Spleen (tissue), 11 donors: Measurements from ENCODE around the gene CDS2. TPM values are rescaled to one million over a fixed set of nuclear protein-coding genes. Genes with fewer than 3 reads are reported as not detected.

Experiments
- DNase-seq: peaks from one replicate; pipeline ENCODE4 v3.0.0-alpha.2; 2020
- H3K27ac ChIP-seq, 8 donors: fragments of 200-600 bp; sonication (generic) in 7 of 8; 1 replicate in 4 of 8; 2 replicates in 4 of 8; pipeline versions ENCODE4 v1.5.0 to v1.8.0; 2016 to 2021; ENCODE audit warnings: inconsistent platforms in 4 of 8, mild to moderate bottlenecking in 4 of 8, moderate library complexity in 1 of 8
- H3K27me3 ChIP-seq, 7 donors: fragments of 200-600 bp; sonication (generic) in 6 of 7; replicated peaks in 1 of 7; 1 replicate in 4 of 7; 2 replicates in 3 of 7; pipeline versions ENCODE4 v1.5.0 to v1.8.0; 2016 to 2021; ENCODE audit warnings: inconsistent platforms in 3 of 7, mild to moderate bottlenecking in 1 of 7
- H3K36me3 ChIP-seq, 6 donors: fragments of 200-600 bp; sonication (generic) in 5 of 6; 1 replicate in 4 of 6; 2 replicates in 2 of 6; pipeline versions ENCODE4 v1.5.0 to v1.8.0; 2016 to 2021; ENCODE audit warnings: inconsistent platforms in 2 of 6
- H3K4me1 ChIP-seq, 6 donors: fragments of 200-600 bp; sonication (generic) in 5 of 6; 1 replicate in 3 of 6; 2 replicates in 3 of 6; pipeline versions ENCODE4 v1.5.0 to v1.8.0; 2016 to 2021; ENCODE audit warnings: inconsistent platforms in 3 of 6
- H3K4me3 ChIP-seq, 8 donors: fragments of 200-600 bp; sonication (generic) in 7 of 8; 1 replicate in 4 of 8; 2 replicates in 4 of 8; pipeline versions ENCODE4 v1.5.0 to v1.8.0; 2016 to 2021; ENCODE audit warnings: inconsistent platforms in 4 of 8, mild to moderate bottlenecking in 4 of 8, moderate library complexity in 2 of 8
- H3K9me3 ChIP-seq, 8 donors: fragments of 200-600 bp; sonication (generic) in 7 of 8; 1 replicate in 4 of 8; 2 replicates in 4 of 8; pipeline versions ENCODE4 v1.5.0 to v1.8.0; 2016 to 2021; ENCODE audit warnings: inconsistent platforms in 4 of 8
- POLR2A ChIP-seq, 3 donors: fragments of 450-650 bp; IDR thresholded peaks; one replicate each; pipeline ENCODE4 v1.5.1; 2017; ENCODE audit warnings: antibody characterized with exemption in 3 of 3, mild to moderate bottlenecking in 1 of 3
- POLR2AphosphoS5 ChIP-seq, 3 donors: sonication (generic); formaldehyde crosslinking; IDR thresholded peaks; one replicate each; pipeline ENCODE4 v1.5.1; 2017; ENCODE audit warnings: antibody characterized with exemption in 3 of 3
- WGBS, 5 donors: extraction: QIAGEN DNeasy Blood & Tissue Kit in 3 of 5; methylation state at CpG; one replicate each; pipeline versions ENCODE4 v1.1.5 to v1.1.7; 2013 to 2018; 5-methylcytosine and 5-hydroxymethylcytosine counted together
- intact Hi-C: fragments of 100-400 bp; cut with DNase I; formaldehyde crosslinking; loops from one replicate; pipeline ENCODE4 v1.15.0; 2023; ENCODE audit warnings: low total_unique reads
- polyA plus RNA-seq, 3 donors: library from polyadenylated mRNA; stranded (reverse); fragments of 200-250 nt; gene quantifications; one replicate each; pipeline ENCODE4 v1.2.1, GENCODE V29; 2013
- total RNA-seq, 7 donors: library from RNA; depleted of rRNA in 3 of 7; stranded (reverse); fragments of >200 nt in 3 of 7; fragmentation: NEBNext Ultra II Directional in 4 of 7; extraction: Animal tissue kit (Norgen Biotek cat#: 25700) in 4 of 7; gene quantifications; one replicate each; pipeline versions ENCODE4 v1.1.0 to v1.2.1, GENCODE V29; 2016 to 2021
- TF ChIP-seq, protein P1 (sequence below), 11 experiments: fragments of 200-600 bp in 7 of 11; fragments of 450-650 bp in 4 of 11; sonication (generic) in 4 of 11; IDR thresholded peaks in 8 of 11; conservative IDR thresholded peaks in 3 of 11; 1 replicate in 7 of 11; 2 replicates in 4 of 11; pipeline versions ENCODE4 v1.4.0 to v1.8.0; 2016 to 2021; ENCODE audit warnings: antibody characterized with exemption in 11 of 11, inconsistent platforms in 4 of 11, mild to moderate bottlenecking in 1 of 11
- donor health status: healthy with polysubstance abuse.
- donor health status: DM: no; HTN: no; CAD: no; lungs with moderate emphysema.
- donor health status: DM: no; HTN: no; CAD: no.
- donor health status: Bipolar disorder and iron deficiency.
- donor health status: healthy.
- donor health status: DM: no; HTN: no; CAD: no.
- donor health status: DM: yes; HTN: yes; CAD: no.

CDS2 gene
- total and polyA plus RNA-seq, 10 donors: 6.9 to 61.8 (median 41.9) TPM

DNA sequence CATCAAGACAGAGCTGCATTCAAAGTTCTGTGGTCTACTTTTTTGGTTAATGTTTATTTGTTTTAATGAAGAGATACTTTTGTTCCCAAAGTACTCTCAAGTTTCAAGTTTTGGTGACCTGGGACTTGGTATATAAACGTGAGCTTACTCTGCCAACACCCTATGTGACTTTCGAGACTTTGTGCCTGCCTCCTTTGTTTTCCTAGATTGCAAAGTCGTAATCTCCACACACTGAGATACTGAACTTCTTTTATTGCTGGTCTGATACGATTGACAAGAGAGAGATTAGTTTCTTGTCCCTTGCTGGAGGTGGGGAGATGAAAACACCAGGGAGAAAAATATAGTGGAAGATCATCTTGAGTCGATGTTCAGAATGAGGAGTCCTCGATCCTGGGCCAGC, 34.9 kb upstream of the CDS2 start:
- no peak for DNase-seq
- peaks cover 0 to 47% (median 21%) of the 10 kb centered on the region in 6 donors for H3K4me1 ChIP-seq
- no peaks in the 10 kb centered on the region for H3K9me3 ChIP-seq
- no peak overlapping the region for H3K27ac ChIP-seq
- no peak overlapping the region for H3K4me3 ChIP-seq
- H3K36me3 ChIP-seq: peaks cover 0 to 22% (median 9%) of the 10 kb centered on the region in 6 donors
- intact Hi-C loops: no loop called here
- WGBS, 5 donors: 91 to 95% (median 94%) methylated on average over 6 of the region's 6 CpGs
- TF ChIP-seq, protein P1, sequence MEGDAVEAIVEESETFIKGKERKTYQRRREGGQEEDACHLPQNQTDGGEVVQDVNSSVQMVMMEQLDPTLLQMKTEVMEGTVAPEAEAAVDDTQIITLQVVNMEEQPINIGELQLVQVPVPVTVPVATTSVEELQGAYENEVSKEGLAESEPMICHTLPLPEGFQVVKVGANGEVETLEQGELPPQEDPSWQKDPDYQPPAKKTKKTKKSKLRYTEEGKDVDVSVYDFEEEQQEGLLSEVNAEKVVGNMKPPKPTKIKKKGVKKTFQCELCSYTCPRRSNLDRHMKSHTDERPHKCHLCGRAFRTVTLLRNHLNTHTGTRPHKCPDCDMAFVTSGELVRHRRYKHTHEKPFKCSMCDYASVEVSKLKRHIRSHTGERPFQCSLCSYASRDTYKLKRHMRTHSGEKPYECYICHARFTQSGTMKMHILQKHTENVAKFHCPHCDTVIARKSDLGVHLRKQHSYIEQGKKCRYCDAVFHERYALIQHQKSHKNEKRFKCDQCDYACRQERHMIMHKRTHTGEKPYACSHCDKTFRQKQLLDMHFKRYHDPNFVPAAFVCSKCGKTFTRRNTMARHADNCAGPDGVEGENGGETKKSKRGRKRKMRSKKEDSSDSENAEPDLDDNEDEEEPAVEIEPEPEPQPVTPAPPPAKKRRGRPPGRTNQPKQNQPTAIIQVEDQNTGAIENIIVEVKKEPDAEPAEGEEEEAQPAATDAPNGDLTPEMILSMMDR (IDR thresholded peaks at IDR 0.05 in 8 of 11, conservative IDR thresholded peaks at IDR 0.05 in 3 of 11): no peak
- no peak for TF ChIP-seq POLR2A (IDR thresholded peaks at IDR 0.05)
- no peak for TF ChIP-seq POLR2AphosphoS5 (IDR thresholded peaks at IDR 0.05)
- H3K27me3 ChIP-seq: no peaks in the 10 kb centered on the region

DNA sequence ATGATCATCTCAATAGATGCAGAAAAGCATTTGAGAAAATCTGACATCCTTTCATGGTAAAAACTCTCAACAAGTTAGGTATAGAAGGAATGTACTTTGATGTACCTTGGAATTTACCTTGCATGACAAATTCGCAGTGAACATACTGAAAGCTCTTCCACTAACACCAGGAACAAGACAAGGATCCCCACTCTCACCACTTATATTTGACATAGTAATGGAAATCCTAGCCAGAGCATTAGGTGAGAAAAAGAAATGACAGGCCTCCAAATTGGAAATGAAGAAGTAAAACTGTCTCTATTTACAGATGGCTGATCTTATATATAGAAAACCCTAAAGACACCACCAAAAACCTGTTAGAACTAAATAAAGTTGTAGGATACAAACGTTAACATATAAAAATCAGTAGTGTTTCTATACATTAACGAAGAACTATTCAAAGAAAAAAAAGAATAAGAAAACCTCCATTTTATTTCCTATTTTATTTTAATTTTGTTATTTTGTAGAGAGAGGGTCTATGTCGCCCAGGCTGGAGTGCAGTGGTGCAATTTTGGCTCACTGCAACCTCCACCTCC, 34.0 kb upstream of the CDS2 start:
- WGBS, 5 donors: 55 to 90% (median 77%) methylated on average over 4 of the region's 4 CpGs
- Histone ChIP-seq H3K27me3 (no peaks in the 10 kb centered on the region), H3K4me3 (no peak overlapping the region), H3K4me1 (peaks cover 0 to 47% (median 21%) of the 10 kb centered on the region in 6 donors), H3K36me3 (peaks cover 0 to 32% (median 10%) of the 10 kb centered on the region in 6 donors), H3K9me3 (no peaks in the 10 kb centered on the region), H3K27ac (no peak overlapping the region)
- intact Hi-C loops: no loop called here
- no peak for DNase-seq
- TF ChIP-seq, protein P1 (IDR thresholded peaks at IDR 0.05 in 8 of 11, conservative IDR thresholded peaks at IDR 0.05 in 3 of 11): no peak
- TF ChIP-seq POLR2AphosphoS5 (IDR thresholded peaks at IDR 0.05): no peak
- no peak for TF ChIP-seq POLR2A (IDR thresholded peaks at IDR 0.05)

DNA sequence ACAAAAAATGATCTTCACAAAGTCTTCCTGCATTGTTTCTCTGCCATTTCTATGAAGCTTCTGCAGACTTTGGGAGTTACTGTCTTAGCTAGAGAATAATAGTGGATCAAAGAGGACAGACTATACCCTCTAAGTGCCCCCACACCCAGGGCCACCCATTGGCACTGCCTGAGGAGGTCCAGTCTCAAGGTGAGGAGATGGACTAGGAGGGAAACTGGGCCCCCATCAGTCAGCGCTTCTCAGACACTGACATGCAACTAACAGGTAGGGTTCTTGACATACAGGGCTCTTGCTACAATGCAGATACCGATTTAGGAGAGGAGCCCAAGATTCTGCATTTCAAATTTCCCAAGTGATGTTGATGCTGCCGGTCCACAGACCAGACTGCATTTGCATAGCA, 31.4 kb upstream of the CDS2 start:
- peaks cover 0 to 58% (median 24%) of the 10 kb centered on the region in 6 donors for H3K36me3 ChIP-seq
- intact Hi-C loops: loop anchor here (5.0 kb wide), 1 partner anchor 138 kb away; no protein-coding TSS in a partner anchor
- peaks cover 0 to 33% (median 9%) of the 10 kb centered on the region in 6 donors for H3K4me1 ChIP-seq
- TF ChIP-seq POLR2AphosphoS5 (IDR thresholded peaks at IDR 0.05) (no peak), POLR2A (IDR thresholded peaks at IDR 0.05) (no peak)
- TF ChIP-seq, protein P1 (IDR thresholded peaks at IDR 0.05 in 8 of 11, conservative IDR thresholded peaks at IDR 0.05 in 3 of 11): no peak
- no peaks in the 10 kb centered on the region for H3K27me3 ChIP-seq
- no peak overlapping the region for H3K4me3 ChIP-seq
- DNase-seq: no peak
- no peak overlapping the region for H3K27ac ChIP-seq
- WGBS, 5 donors: 91 to 96% (median 94%) methylated on average over 3 of the region's 3 CpGs
- no peaks in the 10 kb centered on the region for H3K9me3 ChIP-seq

DNA sequence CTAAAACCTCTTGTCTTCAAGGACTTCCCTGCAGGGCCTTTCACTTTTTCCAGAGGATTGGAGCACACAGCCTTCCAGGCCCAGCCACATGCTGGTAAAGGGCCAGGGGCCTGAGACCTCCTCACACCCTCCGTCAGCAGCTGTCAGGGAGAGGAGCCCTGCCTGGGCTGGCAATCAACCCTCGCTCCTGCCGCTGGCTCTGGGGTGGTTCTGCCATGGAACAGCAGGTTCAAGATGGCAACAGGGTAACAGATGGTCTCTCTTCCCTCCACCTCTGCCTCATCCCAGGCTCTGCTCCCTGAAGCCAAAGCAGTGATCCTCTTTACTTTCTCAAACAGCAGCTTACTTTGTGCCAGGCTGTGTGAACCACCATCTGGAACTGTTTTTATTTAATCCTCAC, 30.9 kb upstream of the CDS2 start:
- H3K9me3 ChIP-seq: no peaks in the 10 kb centered on the region
- peaks cover 0 to 33% (median 9%) of the 10 kb centered on the region in 6 donors for H3K4me1 ChIP-seq
- WGBS, 5 donors: 92 to 98% (median 95%) methylated on average over 3 of the region's 3 CpGs
- peak; percentile 76 for DNase-seq
- H3K4me3 ChIP-seq: no peak overlapping the region
- TF ChIP-seq POLR2A (IDR thresholded peaks at IDR 0.05) (no peak), POLR2AphosphoS5 (IDR thresholded peaks at IDR 0.05) (peak in 2 of 3 donors; percentile 5 to 23)
- TF ChIP-seq, protein P1 (IDR thresholded peaks at IDR 0.05 in 8 of 11, conservative IDR thresholded peaks at IDR 0.05 in 3 of 11): no peak
- peaks cover 0 to 60% (median 25%) of the 10 kb centered on the region in 6 donors for H3K36me3 ChIP-seq
- intact Hi-C loops: loop anchor here (5.0 kb wide), 1 partner anchor 139 kb away; no protein-coding TSS in a partner anchor
- no peaks in the 10 kb centered on the region for H3K27me3 ChIP-seq
- H3K27ac ChIP-seq: no peak overlapping the region
